Muscle layer of duodenum (tissue), 2 donors: Measurements from ENCODE around the gene ROBO3.

Experiments
- H3K27ac ChIP-seq: one replicate; pipeline ENCODE4 v1.7.0; 2013; ENCODE audit warnings: mild to moderate bottlenecking, low read length
- H3K27me3 ChIP-seq: one replicate; pipeline ENCODE4 v1.7.0; 2013; ENCODE audit warnings: low read depth, mild to moderate bottlenecking, control low read depth, low read length
- H3K36me3 ChIP-seq, 2 donors: one replicate each; pipeline ENCODE4 v1.7.0; 2013; ENCODE audit warnings: low read length in 2 of 2, control low read depth in 1 of 2, mild to moderate bottlenecking in 1 of 2; ENCODE audit not compliant: insufficient read depth in 2 of 2, control insufficient read depth in 1 of 2
- H3K4me1 ChIP-seq, 2 donors: one replicate each; pipeline ENCODE4 v1.7.0; 2013; ENCODE audit warnings: low read length in 2 of 2, mild to moderate bottlenecking in 2 of 2, control low read depth in 1 of 2, moderate library complexity in 1 of 2; ENCODE audit not compliant: insufficient read depth in 2 of 2, control insufficient read depth in 1 of 2
- H3K4me3 ChIP-seq, 2 donors: one replicate each; pipeline ENCODE4 v1.7.0; 2013; ENCODE audit warnings: low read length in 2 of 2, low read depth in 1 of 2, mild to moderate bottlenecking in 1 of 2
- H3K9me3 ChIP-seq, 2 donors: one replicate each; pipeline ENCODE4 v1.7.0; 2013; ENCODE audit warnings: low read length in 2 of 2, control low read depth in 1 of 2, mild to moderate bottlenecking in 1 of 2; ENCODE audit not compliant: control insufficient read depth in 1 of 2
- donor health status: healthy.

Gene ROBO3

GRCh38 chr11:124915541-124916369 is 50.5 kb downstream of the ROBO3 start:
- no peak overlapping the region for H3K27ac ChIP-seq
- H3K27me3 ChIP-seq = no peaks in the 10 kb centered on the region

GRCh38 chr11:124916370-124916710 is 51.1 kb downstream of the ROBO3 start:
- H3K9me3 ChIP-seq = no peaks in the 10 kb centered on the region
- no peak overlapping the region for H3K27ac ChIP-seq

More at GRCh38 chr11:124915541-124916369, 50.5 kb downstream of the ROBO3 start:
- Histone ChIP-seq H3K4me1 (peaks cover 0 to 3% of the 10 kb centered on the region in 2 donors), H3K9me3 (peaks cover 0 to 3% of the 10 kb centered on the region in 2 donors), H3K4me3 (no peak overlapping the region), H3K36me3 (no peaks in the 10 kb centered on the region)

GRCh38 chr11:124917115-124917637 is 51.9 kb downstream of the ROBO3 start:
- no peaks in the 10 kb centered on the region for H3K27me3 ChIP-seq
- no peak overlapping the region for H3K27ac ChIP-seq
- peaks cover 0 to 12% of the 10 kb centered on the region in 2 donors for H3K4me1 ChIP-seq
- no peaks in the 10 kb centered on the region for H3K36me3 ChIP-seq
- H3K9me3 ChIP-seq = no peaks in the 10 kb centered on the region
- H3K4me3 ChIP-seq = no peak overlapping the region

More at GRCh38 chr11:124916370-124916710, 51.1 kb downstream of the ROBO3 start:
- Histone ChIP-seq H3K27me3 (no peaks in the 10 kb centered on the region), H3K4me3 (no peak overlapping the region), H3K4me1 (peaks cover 0 to 9% of the 10 kb centered on the region in 2 donors), H3K36me3 (no peaks in the 10 kb centered on the region)

DNA sequence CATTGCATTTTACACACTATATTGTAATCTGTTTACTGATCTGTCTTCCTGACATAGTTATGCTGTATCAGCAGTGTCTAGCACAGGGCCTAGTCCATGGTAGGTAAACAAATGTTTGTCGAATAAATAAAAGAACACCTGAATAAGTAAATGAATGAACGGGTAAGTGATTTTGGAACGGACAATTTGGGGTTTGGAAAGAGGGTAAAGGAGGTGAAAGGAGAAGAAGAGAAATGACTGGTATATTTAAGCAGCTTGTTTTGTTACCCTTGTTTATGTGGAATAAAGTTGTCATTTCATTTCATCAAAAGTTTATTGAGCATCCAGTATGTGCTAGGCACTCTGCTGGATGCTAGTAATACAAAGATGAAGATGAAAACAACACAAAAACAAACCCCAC is 53.7 kb downstream of the ROBO3 start, which contains the start of gene HEPN1:
TSS of gene HEPN1 (plus strand) at position 301 of the 400 bp plus-strand sequence.
- Histone ChIP-seq H3K27ac (no peak within 1 kb of the TSS), H3K27me3 (no peaks in the 10 kb centered on the region)

DNA sequence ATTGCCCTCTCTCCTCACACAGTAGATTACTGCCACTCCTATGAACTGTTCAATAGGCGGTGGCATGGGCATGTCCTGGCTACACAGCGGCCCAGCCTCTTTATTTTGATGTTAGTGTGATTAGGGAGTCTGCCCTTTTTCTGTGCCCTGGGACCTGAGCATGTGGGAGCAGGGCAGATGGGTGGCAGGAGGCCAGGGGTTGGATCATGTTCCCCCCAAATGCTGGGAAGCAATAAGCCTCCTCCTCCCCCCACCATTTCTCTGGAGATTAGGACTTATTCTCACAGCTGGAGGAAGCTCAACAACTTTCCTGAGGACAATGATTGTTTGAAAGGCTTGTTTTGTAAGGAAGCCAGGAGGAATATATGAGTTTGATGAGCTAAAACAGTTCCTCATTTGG is 54.7 kb downstream of the ROBO3 start:
- H3K9me3 ChIP-seq = no peaks in the 10 kb centered on the region
- no peak overlapping the region for H3K4me3 ChIP-seq
- no peaks in the 10 kb centered on the region for H3K36me3 ChIP-seq
- H3K27me3 ChIP-seq = no peaks in the 10 kb centered on the region
- H3K27ac ChIP-seq = no peak overlapping the region
- H3K4me1 ChIP-seq = peaks cover 0 to 12% of the 10 kb centered on the region in 2 donors

More for the DNA sequence above, 53.7 kb downstream of the ROBO3 start, which contains the start of gene HEPN1:
- no peaks in the 10 kb centered on the region for H3K36me3 ChIP-seq
- H3K4me1 ChIP-seq = peaks cover 0 to 12% of the 10 kb centered on the region in 2 donors
- no peak within 1 kb of the TSS for H3K4me3 ChIP-seq
- H3K9me3 ChIP-seq = no peaks in the 10 kb centered on the region

- no peak overlapping the region for H3K27ac ChIP-seq
- H3K9me3 ChIP-seq = no peaks in the 10 kb centered on the region
- H3K4me3 ChIP-seq = peak overlapping the region; percentile 52 to 59
- no peaks in the 10 kb centered on the region for H3K27me3 ChIP-seq
- peaks cover 0 to 12% of the 10 kb centered on the region in 2 donors for H3K4me1 ChIP-seq
- no peaks in the 10 kb centered on the region for H3K36me3 ChIP-seq
Observed at GRCh38 chr11:124920356-124920755, 55.1 kb downstream of the ROBO3 start.

DNA sequence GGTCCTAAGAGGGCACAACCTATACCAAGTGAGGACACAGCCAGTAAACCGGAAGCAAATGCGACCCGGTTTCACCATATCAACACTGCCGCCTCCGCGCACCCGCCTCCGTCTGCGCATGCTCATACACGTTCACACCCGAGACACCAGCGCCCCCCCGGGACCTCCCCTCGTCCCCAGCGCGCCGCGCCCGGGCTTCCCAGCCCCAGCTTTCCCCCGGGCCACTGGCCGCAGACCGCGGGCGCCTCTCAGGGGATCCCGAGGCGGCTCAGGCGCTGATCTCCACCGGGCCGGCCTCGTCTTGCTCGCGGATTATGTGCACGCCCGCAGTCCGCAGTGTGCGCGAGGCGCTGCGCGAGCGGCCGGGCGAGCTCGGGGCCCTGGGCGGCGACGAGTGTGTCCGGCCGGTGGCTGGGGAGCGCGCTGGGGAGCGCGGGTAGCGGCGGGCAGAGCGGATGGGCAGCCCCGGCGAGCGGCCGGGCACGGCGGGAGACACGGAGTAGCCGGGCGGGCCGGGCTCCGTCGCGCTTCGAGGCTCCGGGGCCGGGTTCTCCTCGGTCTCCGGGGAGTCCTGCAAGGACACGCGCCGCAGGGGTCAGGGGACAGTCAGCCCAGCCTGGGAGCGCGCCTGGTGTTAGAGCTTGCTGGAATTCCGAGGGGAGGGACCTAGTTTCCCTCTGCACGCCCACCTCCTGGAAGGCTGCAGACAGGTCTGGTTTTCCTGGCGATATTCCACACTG is 55.8 kb downstream of the ROBO3 start:
- Histone ChIP-seq H3K36me3 (no peaks in the 10 kb centered on the region), H3K4me1 (peaks cover 0 to 12% of the 10 kb centered on the region in 2 donors), H3K27ac (no peak overlapping the region), H3K9me3 (no peaks in the 10 kb centered on the region), H3K27me3 (no peaks in the 10 kb centered on the region), H3K4me3 (peak overlapping the region; percentile 52 to 59)

GRCh38 chr11:124922831-124923230 is 57.6 kb downstream of the ROBO3 start:
- H3K4me3 ChIP-seq = no peak overlapping the region
- H3K4me1 ChIP-seq = peaks cover 0 to 12% of the 10 kb centered on the region in 2 donors
- H3K27me3 ChIP-seq = no peaks in the 10 kb centered on the region
- H3K36me3 ChIP-seq = no peaks in the 10 kb centered on the region
- no peak overlapping the region for H3K27ac ChIP-seq
- no peaks in the 10 kb centered on the region for H3K9me3 ChIP-seq

- Histone ChIP-seq H3K27me3 (no peaks in the 10 kb centered on the region), H3K27ac (no peak overlapping the region), H3K4me3 (no peak overlapping the region), H3K36me3 (no peaks in the 10 kb centered on the region), H3K9me3 (no peaks in the 10 kb centered on the region), H3K4me1 (peaks cover 0 to 12% of the 10 kb centered on the region in 2 donors)
Observed at GRCh38 chr11:124923296-124923695, 58.1 kb downstream of the ROBO3 start.

DNA sequence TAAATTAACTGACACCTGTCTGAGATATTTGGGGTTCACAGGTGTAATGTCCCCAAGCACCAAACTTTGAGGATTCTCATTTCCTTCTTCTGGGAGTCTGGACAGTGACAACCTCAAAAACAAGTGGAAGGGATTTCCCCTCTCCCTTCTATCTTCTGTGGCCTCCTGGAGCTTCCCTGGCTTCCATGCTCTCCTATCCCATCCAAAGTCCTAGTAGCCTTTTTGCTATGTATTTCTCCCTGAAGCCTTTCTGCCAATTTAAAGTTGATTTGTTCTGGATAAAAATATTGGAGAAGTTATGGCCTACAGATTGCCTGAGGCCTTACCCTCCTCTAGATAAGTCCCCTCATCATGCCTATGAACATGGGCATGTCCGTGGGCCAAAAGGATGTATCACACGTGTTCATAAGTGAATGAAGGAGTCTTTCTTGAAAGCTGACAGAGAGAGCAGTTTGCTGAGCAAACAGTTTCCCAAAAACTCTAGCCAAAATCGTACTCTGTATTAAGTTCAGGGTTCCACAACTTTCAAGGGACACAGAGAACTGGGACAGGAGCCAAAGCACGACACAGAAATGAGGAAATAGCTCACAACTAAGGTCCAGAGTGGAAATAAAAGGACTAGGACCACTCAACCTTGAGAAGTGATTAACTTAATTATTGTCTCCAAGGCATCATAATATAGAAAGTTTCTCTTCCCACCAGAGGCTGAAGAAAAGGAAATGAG is 63.9 kb downstream of the ROBO3 start:
- H3K36me3 ChIP-seq = no peaks in the 10 kb centered on the region
- H3K4me3 ChIP-seq = no peak overlapping the region
- no peak overlapping the region for H3K27ac ChIP-seq
- H3K27me3 ChIP-seq = no peaks in the 10 kb centered on the region
- no peaks in the 10 kb centered on the region for H3K9me3 ChIP-seq
- no peaks in the 10 kb centered on the region for H3K4me1 ChIP-seq

DNA sequence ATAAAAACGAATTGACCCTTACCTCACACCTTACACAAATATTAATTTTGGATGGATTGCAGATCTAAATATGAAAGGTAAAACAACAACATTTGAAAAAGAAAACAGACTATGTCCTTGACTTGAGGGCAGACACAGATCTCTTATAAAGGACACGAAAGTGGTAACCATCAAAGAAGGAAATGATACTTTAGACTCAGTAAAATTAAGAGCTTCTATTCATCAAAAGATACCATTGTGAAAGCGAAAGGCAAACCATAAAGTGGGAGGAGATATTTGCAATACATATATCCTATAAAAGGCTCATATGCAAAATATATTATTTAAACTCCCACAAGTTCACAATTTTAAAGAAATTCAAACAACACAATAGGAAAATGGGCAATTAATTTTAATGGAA is 65.6 kb downstream of the ROBO3 start:
- no peak overlapping the region for H3K4me3 ChIP-seq

More for the DNA sequence above, 65.6 kb downstream of the ROBO3 start:
- no peaks in the 10 kb centered on the region for H3K36me3 ChIP-seq
- H3K4me1 ChIP-seq = peaks cover 0 to 3% of the 10 kb centered on the region in 2 donors
- H3K27ac ChIP-seq = no peak overlapping the region
- no peaks in the 10 kb centered on the region for H3K9me3 ChIP-seq
- H3K27me3 ChIP-seq = no peaks in the 10 kb centered on the region
